ENCODE data around the gene NAA38. TPM values are rescaled to one million over a fixed set of nuclear protein-coding genes. Genes with fewer than 3 reads are reported as not detected.

Gene NAA38
- total and polyA plus RNA-seq, 7 donors = 60.8 to 148 (median 95.4) TPM

DNA sequence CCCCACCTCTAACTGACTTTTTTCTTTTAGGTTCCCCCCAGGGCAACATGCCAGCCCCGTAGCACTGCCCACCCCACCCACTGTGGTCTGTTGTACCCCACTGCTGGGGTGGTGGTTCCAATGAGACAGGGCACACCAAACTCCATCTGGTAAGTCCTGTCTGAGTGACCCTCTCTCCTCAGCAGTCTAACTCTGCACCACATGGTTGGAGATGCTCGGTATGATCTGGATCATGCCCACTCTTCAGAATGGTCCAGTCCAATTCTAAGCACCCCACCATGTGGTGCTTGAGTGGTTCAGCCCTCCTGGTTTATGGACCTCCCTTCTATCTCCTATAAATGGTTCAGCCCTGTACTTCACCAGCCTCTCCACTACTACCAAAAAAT, 17.5 kb downstream of the NAA38 start:
- peak overlapping the region; percentile 99 for H3K27ac ChIP-seq
- no peak for DNase-seq

DNA sequence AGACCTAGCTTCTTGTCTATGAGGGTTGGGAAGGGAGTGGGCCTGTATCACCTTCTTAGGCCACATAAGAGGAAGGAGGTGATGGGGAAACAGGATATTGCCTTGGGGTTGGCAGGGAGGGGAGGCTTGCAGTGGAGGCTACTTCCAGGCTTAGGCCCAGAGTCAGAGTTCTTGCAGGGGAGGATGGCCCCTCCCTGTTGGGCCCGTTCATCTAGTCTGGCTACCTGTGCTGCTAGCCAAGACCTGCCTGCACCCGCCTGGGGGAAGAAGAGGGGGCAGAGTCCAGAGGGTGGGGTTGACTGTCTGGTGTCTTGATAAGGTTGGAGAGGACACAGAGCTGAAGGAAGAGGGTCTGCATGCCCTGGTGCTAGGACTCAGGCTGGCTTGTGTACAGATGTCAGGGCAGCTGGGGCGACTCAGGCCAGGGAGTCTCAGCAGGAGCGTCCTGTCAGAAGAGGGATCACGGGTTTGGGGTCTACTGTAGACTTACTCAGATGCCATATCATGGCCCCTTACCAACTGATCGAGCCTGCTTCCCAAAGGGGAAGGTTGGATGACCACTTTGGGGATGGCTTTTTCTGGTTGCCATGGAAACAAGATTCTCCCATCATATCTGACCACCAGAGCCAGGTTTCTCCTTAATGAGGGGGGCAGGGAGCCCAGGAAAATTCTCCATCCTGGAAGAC, 18.0 kb downstream of the NAA38 start:
- ATAC-seq = no peak
- Histone ChIP-seq H3K9me3 (no peaks in the 10 kb centered on the region), H3K4me3 (peak overlapping the region; percentile 81), H3K27ac (peak overlapping the region; percentile 99), H3K27me3 (ENCODE audit: insufficient read depth in 3 of 3, low read length in 2 of 3) (no peaks in the 10 kb centered on the region), H3K4me1 (peaks cover 36% of the 10 kb centered on the region), H3K36me3 (ENCODE audit: insufficient read depth in 1 of 2, low read depth in 1 of 2) (peaks cover 0 to 9% of the 10 kb centered on the region in 2 donors)
- DNase-seq = no peak
- intact Hi-C loops (cut with DNase I) = no loop called here
- TF ChIP-seq, protein P1, sequence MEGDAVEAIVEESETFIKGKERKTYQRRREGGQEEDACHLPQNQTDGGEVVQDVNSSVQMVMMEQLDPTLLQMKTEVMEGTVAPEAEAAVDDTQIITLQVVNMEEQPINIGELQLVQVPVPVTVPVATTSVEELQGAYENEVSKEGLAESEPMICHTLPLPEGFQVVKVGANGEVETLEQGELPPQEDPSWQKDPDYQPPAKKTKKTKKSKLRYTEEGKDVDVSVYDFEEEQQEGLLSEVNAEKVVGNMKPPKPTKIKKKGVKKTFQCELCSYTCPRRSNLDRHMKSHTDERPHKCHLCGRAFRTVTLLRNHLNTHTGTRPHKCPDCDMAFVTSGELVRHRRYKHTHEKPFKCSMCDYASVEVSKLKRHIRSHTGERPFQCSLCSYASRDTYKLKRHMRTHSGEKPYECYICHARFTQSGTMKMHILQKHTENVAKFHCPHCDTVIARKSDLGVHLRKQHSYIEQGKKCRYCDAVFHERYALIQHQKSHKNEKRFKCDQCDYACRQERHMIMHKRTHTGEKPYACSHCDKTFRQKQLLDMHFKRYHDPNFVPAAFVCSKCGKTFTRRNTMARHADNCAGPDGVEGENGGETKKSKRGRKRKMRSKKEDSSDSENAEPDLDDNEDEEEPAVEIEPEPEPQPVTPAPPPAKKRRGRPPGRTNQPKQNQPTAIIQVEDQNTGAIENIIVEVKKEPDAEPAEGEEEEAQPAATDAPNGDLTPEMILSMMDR (IDR thresholded peaks at IDR 0.05) = no peak
- WGBS, 3 donors = 39 to 52% (median 43%) methylated on average over 6 of the region's 6 CpGs

More for the DNA sequence above, 17.5 kb downstream of the NAA38 start:
- H3K4me3 ChIP-seq = peak overlapping the region; percentile 81
- H3K27me3 ChIP-seq (ENCODE audit: insufficient read depth in 3 of 3, low read length in 2 of 3) = no peaks in the 10 kb centered on the region
- WGBS, 3 donors = 14 to 29% (median 22%) methylated on average over 2 of the region's 2 CpGs
- peaks cover 0 to 9% of the 10 kb centered on the region in 2 donors for H3K36me3 ChIP-seq (ENCODE audit: insufficient read depth in 1 of 2, low read depth in 1 of 2)
- no peaks in the 10 kb centered on the region for H3K9me3 ChIP-seq
- no peak for ATAC-seq
- intact Hi-C loops (cut with DNase I) = loop anchor here (5.0 to 10.0 kb wide), 2 partner anchors 215 to 358 kb away; partner anchors contain the start of genes POLR2A (in 1 of the 2), SAT2 (in 1 of the 2) and SLC35G6 (in 1 of the 2)
- H3K4me1 ChIP-seq = peaks cover 37% of the 10 kb centered on the region
- TF ChIP-seq, protein P1 (IDR thresholded peaks at IDR 0.05) = no peak

DNA sequence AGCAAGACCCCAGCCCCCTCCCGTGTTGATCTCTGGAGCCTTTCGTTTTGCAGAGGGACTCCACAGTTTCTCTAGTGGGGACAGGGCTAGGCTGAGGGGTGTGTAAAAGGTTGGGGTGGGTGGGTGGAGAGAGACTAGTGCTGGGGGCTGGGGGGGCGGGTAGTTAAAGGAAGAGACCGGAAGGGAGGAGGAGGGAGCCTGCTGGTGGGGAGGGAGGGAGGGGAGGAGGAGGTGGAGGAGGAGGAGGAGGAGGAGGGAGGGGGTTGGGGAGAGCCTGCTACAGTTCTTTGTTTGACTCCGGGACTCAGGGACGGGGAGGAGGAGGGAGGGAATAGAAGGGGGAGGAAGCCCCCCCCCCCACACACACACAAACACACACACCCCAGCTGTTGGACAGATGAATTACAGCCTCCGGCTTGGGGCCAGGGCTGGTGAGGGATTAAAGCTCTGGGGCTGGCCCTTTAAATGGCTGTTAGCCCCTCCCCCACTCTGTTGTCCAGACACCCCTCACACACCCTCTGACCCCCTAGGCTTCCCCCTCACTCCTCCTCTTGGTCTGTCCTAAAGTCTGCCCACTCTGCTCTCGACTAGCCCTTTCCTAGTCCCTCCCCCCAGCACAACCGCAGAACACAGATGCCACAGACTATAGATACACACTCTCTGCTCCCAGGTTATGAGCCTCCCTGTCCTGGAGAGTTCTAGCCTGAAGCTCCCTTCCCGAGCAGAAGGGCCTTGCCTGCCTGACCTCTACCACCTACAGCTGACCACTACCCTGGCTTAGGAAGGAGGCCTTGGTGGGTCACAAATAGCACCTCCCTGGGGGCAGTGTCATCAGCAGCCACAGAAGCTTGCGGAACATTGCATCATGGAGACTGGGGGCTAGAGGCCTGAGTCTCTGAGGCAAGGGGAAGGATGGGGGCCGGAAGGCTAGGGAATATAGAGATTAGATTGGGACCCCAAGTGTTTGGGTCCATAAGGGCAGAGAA, 19.0 kb downstream of the NAA38 start:
- intact Hi-C loops (cut with DNase I) = no loop called here
- 10 to 16% (median 13%) methylated on average over 9 to 12 of the region's 12 CpGs for WGBS, 3 donors
- peak overlapping the region; percentile 99 for H3K27ac ChIP-seq
- peak in 1 of 2 donors; percentile 74 for DNase-seq
- no peaks in the 10 kb centered on the region for H3K9me3 ChIP-seq
- no peaks in the 10 kb centered on the region for H3K27me3 ChIP-seq (ENCODE audit: insufficient read depth in 3 of 3, low read length in 2 of 3)
- TF ChIP-seq, protein P1 (IDR thresholded peaks at IDR 0.05) = no peak
- H3K4me1 ChIP-seq = peaks cover 38% of the 10 kb centered on the region
- ATAC-seq = no peak
- peaks cover 0 to 9% of the 10 kb centered on the region in 2 donors for H3K36me3 ChIP-seq (ENCODE audit: insufficient read depth in 1 of 2, low read depth in 1 of 2)
- H3K4me3 ChIP-seq = peak overlapping the region; percentile 85

DNA sequence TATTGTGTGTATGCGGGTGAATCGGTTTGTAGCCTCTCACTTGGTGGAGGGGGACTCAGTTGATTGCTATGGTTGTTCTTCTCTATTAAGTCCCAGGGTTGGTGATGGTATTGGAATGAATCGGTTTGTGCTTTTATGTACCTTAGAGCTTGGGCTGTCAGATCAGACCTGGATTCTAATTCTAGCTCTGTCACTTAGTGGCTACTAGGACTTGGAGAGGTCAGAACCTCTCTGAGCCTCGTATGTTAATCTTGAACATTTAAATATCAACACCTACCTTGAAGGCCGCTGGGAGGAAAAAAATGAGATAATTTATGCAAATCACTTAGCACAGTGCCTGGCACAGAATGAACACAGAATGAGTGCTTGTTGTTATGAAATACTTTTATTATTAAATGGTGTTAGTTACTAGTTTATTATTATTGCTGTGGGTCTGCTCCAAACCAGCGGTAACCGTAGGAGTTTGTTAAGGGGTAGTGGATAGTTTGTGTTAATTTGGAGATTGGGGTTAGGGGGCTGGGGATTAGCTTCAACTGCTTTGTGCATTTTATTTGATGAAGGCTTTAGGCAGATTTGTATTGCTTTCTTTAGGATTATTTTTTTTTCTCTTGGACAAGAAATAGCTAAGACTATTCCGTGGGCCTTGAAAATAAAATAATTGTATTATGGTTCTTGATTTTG, 19.8 kb downstream of the NAA38 start:
- Histone ChIP-seq H3K4me3 (peak overlapping the region; percentile 85), H3K36me3 (ENCODE audit: insufficient read depth in 1 of 2, low read depth in 1 of 2) (peaks cover 0 to 9% of the 10 kb centered on the region in 2 donors), H3K4me1 (peaks cover 41% of the 10 kb centered on the region), H3K9me3 (no peaks in the 10 kb centered on the region), H3K27me3 (ENCODE audit: insufficient read depth in 3 of 3, low read length in 2 of 3) (no peaks in the 10 kb centered on the region), H3K27ac (peak overlapping the region; percentile 96)
- intact Hi-C loops (cut with DNase I) = no loop called here
- WGBS, 3 donors = 7 to 10% (median 9%) methylated on average over 8 of the region's 8 CpGs
- TF ChIP-seq, protein P1 (IDR thresholded peaks at IDR 0.05) = no peak
- ATAC-seq (no peak), DNase-seq (no peak)
